ENCODE data around the gene C1orf21. TPM values are rescaled to one million over a fixed set of nuclear protein-coding genes. Genes with fewer than 3 reads are reported as not detected.

C1orf21 gene
- polyA plus RNA-seq, 1 donor (not counting 4 experiments of a cell fraction or from before 2014, with no cell fraction given): 44.3 TPM

DNA sequence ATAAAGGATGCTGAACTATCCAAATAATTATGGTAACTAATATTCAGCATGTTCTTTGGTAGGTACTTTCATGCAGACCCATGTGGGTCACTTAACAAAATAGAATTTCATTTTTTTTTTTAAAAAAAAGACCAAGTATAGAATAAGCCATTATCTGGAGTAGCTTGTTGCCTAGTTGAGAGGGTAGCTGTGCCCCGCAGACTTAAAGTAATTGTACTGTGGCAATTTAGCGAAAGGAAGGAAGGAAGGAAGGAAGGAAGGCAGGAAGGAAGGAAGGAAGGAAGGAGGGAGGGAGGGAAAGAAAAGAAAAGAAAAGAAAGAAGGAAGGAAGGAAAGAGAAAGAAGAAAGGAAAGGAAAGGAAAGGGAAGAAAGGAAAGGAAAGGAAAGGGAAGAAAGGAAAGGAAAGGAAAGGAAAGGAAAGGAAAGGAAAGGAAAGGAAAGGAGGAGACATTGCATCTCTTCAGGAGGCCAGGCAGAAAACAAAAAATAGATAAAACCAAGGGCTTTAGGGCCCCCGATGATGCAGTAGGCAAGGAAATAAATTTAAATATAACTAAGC, 35.3 kb upstream of the C1orf21 start:
- Histone ChIP-seq H3K27ac (ENCODE audit: control insufficient read depth, insufficient read depth, low read length) (no peak overlapping the region), H2AFZ (ENCODE audit: control insufficient read depth, low read length) (no peak overlapping the region), H3K9ac (ENCODE audit: control insufficient read depth, extremely low read depth, insufficient read depth, low read length) (no peak overlapping the region), H3K4me2 (ENCODE audit: control insufficient read depth, extremely low read depth, insufficient read depth, low read depth, low read length) (no peak overlapping the region), H3K27me3 (ENCODE audit: control insufficient read depth, extremely low read depth, insufficient read depth, low read length) (peaks cover 4% of the 10 kb centered on the region), H3K9me3 (ENCODE audit: control insufficient read depth, low read depth, low read length) (no peaks in the 10 kb centered on the region), H3K79me2 (ENCODE audit: control insufficient read depth, insufficient read depth, low read length) (no peaks in the 10 kb centered on the region), H4K20me1 (ENCODE audit: control insufficient read depth, extremely low read depth, insufficient read depth, low read length) (no peaks in the 10 kb centered on the region), H3K4me3 (ENCODE audit: control insufficient read depth in 2 of 3, extremely low read depth in 1 of 3, insufficient read depth in 2 of 3, low read depth in 1 of 3, low read length in 3 of 3) (no peak overlapping the region), H3K4me1 (ENCODE audit: control insufficient read depth, extremely low read depth, insufficient read depth, low read length) (no peaks in the 10 kb centered on the region), H3K9me1 (ENCODE audit: control insufficient read depth, extremely low read depth, insufficient read depth, low read length) (no peaks in the 10 kb centered on the region), H3K36me3 (ENCODE audit: control insufficient read depth in 2 of 2, extremely low read depth in 1 of 2, insufficient read depth in 2 of 2, low read length in 2 of 2) (no peaks in the 10 kb centered on the region)
- TF ChIP-seq EZH2 (IDR thresholded peaks at IDR 0.05; ENCODE audit: low read length): no peak
- TF ChIP-seq, protein P1, sequence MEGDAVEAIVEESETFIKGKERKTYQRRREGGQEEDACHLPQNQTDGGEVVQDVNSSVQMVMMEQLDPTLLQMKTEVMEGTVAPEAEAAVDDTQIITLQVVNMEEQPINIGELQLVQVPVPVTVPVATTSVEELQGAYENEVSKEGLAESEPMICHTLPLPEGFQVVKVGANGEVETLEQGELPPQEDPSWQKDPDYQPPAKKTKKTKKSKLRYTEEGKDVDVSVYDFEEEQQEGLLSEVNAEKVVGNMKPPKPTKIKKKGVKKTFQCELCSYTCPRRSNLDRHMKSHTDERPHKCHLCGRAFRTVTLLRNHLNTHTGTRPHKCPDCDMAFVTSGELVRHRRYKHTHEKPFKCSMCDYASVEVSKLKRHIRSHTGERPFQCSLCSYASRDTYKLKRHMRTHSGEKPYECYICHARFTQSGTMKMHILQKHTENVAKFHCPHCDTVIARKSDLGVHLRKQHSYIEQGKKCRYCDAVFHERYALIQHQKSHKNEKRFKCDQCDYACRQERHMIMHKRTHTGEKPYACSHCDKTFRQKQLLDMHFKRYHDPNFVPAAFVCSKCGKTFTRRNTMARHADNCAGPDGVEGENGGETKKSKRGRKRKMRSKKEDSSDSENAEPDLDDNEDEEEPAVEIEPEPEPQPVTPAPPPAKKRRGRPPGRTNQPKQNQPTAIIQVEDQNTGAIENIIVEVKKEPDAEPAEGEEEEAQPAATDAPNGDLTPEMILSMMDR (optimal IDR thresholded peaks at IDR 0.05 in 1 of 3, IDR thresholded peaks at IDR 0.05 in 1 of 3, conservative IDR thresholded peaks at IDR 0.05 in 1 of 3; ENCODE audit: extremely low read depth in 1 of 3, insufficient read depth in 2 of 3, low read length in 3 of 3): no peak
- DNase-seq (ENCODE audit: low read depth, low spot score): no peak
- dilution Hi-C loops (cut with MboI; ENCODE audit: extremely low pct_ligation_motif_present, low sequenced_read_pairs): no loop called here
- no peak for FAIRE-seq

DNA sequence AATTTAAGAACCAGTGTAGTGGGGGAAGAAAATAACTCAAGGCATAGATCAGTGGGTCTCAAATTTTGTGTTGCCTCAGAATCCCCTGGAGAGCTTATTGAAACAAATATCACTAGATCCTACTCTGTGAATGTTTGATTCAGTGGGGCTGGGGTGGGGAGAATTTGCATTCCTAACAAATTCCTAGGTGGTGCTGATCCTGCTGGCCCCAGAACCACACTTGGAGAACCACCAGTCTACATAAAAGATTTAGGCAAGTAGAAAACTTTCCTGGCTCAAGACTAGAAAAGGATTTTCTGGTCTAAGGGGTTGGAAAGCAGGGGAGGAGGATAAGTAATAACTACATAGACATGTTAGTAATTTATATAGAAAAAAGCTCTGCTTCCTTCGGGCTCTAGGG, 34.1 kb upstream of the C1orf21 start:
- H3K79me2 ChIP-seq (ENCODE audit: control insufficient read depth, insufficient read depth, low read length): no peaks in the 10 kb centered on the region
- H3K9me3 ChIP-seq (ENCODE audit: control insufficient read depth, low read depth, low read length): no peaks in the 10 kb centered on the region
- dilution Hi-C loops (cut with MboI; ENCODE audit: extremely low pct_ligation_motif_present, low sequenced_read_pairs): no loop called here
- no peak overlapping the region for H3K4me3 ChIP-seq (ENCODE audit: control insufficient read depth in 2 of 3, extremely low read depth in 1 of 3, insufficient read depth in 2 of 3, low read depth in 1 of 3, low read length in 3 of 3)
- no peaks in the 10 kb centered on the region for H3K36me3 ChIP-seq (ENCODE audit: control insufficient read depth in 2 of 2, extremely low read depth in 1 of 2, insufficient read depth in 2 of 2, low read length in 2 of 2)
- H2AFZ ChIP-seq (ENCODE audit: control insufficient read depth, low read length): no peak overlapping the region
- TF ChIP-seq, protein P1 (optimal IDR thresholded peaks at IDR 0.05 in 1 of 3, IDR thresholded peaks at IDR 0.05 in 1 of 3, conservative IDR thresholded peaks at IDR 0.05 in 1 of 3; ENCODE audit: extremely low read depth in 1 of 3, insufficient read depth in 2 of 3, low read length in 3 of 3): no peak
- TF ChIP-seq EZH2 (IDR thresholded peaks at IDR 0.05; ENCODE audit: low read length): no peak
- no peak overlapping the region for H3K27ac ChIP-seq (ENCODE audit: control insufficient read depth, insufficient read depth, low read length)
- H3K27me3 ChIP-seq (ENCODE audit: control insufficient read depth, extremely low read depth, insufficient read depth, low read length): peaks cover 4% of the 10 kb centered on the region
- FAIRE-seq (no peak), DNase-seq (ENCODE audit: low read depth, low spot score) (no peak)
- H3K9me1 ChIP-seq (ENCODE audit: control insufficient read depth, extremely low read depth, insufficient read depth, low read length): no peaks in the 10 kb centered on the region
- H4K20me1 ChIP-seq (ENCODE audit: control insufficient read depth, extremely low read depth, insufficient read depth, low read length): no peaks in the 10 kb centered on the region
- H3K4me1 ChIP-seq (ENCODE audit: control insufficient read depth, extremely low read depth, insufficient read depth, low read length): no peaks in the 10 kb centered on the region
- H3K9ac ChIP-seq (ENCODE audit: control insufficient read depth, extremely low read depth, insufficient read depth, low read length): no peak overlapping the region
- H3K4me2 ChIP-seq (ENCODE audit: control insufficient read depth, extremely low read depth, insufficient read depth, low read depth, low read length): no peak overlapping the region
